Panc1 (cell line): ENCODE data around the gene SYNM. TPM values are rescaled to one million over a fixed set of nuclear protein-coding genes. Genes with fewer than 3 reads are reported as not detected.

Source experiments
- ATAC-seq: fragments of 200-7000 bp; cut with Tn5 transposase; 2 replicates; pipeline ENCODE4 v1.9.1; 2020; ENCODE audit warnings: mild to moderate bottlenecking, moderate library complexity
- BruUV-seq: library from RNA; stranded (reverse); fragments of 400-500 nt; replicated peaks from 2 replicates; lab custom pipeline; 2021; lab: Mats Ljungman, UMichigan
- CTCF ChIA-PET: fragments of 300-600 bp; sonication (Branson Sonifier 250); formaldehyde crosslinking; loops from one replicate; lab custom pipeline; 2022; ENCODE audit warnings: antibody characterized with exemption; lab: Charles Lee
- POLR2A ChIA-PET: fragments of 300-600 bp; sonication (Branson Sonifier 250); formaldehyde crosslinking; loops from one replicate; lab custom pipeline; 2022; ENCODE audit warnings: antibody characterized with exemption; lab: Charles Lee
- DNase-seq: peaks from one replicate; pipeline ENCODE4 v3.0.0-alpha.2; 2010; ENCODE audit warnings: low read depth, low spot score
- H3K27ac ChIP-seq: 2 replicates; pipeline ENCODE4 v1.5.1; 2011; ENCODE audit warnings: mild to moderate bottlenecking, low read length, inconsistent platforms
- H3K27me3 ChIP-seq: fragments of 200-500 bp; sonication (Bioruptor generic); 2 replicates; pipeline ENCODE4 v1.6.0; 2014; ENCODE audit warnings: low read length, inconsistent platforms; ENCODE audit not compliant: control insufficient read depth, insufficient read depth
- H3K36me3 ChIP-seq: fragments of 200-500 bp; sonication (Bioruptor generic); 2 replicates; pipeline ENCODE4 v1.5.1; 2014; ENCODE audit warnings: inconsistent platforms, mild to moderate bottlenecking, low read length, moderate library complexity; ENCODE audit not compliant: control insufficient read depth, insufficient read depth
- H3K4me1 ChIP-seq: 2 replicates; pipeline ENCODE4 v1.5.1; 2011; ENCODE audit warnings: inconsistent platforms, mild to moderate bottlenecking, low read length, moderate library complexity; ENCODE audit not compliant: control insufficient read depth, insufficient read depth
- H3K4me3 ChIP-seq, 2 experiments: 2 replicates each; pipeline ENCODE4 v1.5.1; 2011 to 2012; ENCODE audit warnings: low read depth in 2 of 2, low read length in 2 of 2, mild to moderate bottlenecking in 2 of 2, inconsistent platforms in 1 of 2, moderate library complexity in 1 of 2
- H3K9me3 ChIP-seq: fragments of 200-500 bp; sonication (Bioruptor generic); 2 replicates; pipeline ENCODE4 v1.5.1; 2014; ENCODE audit warnings: low read depth, mild to moderate bottlenecking, inconsistent platforms, low read length, moderate library complexity; ENCODE audit not compliant: control insufficient read depth, insufficient read depth
- POLR2AphosphoS5 ChIP-seq: IDR thresholded peaks from 2 replicates; pipeline ENCODE4 v1.6.1; 2012; ENCODE audit warnings: mild to moderate bottlenecking, low read depth, low read length, moderate library complexity
- SIN3A ChIP-seq: IDR thresholded peaks from 2 replicates; pipeline ENCODE4 v1.6.1; 2012; ENCODE audit warnings: low read depth, mild to moderate bottlenecking, low read length, moderate library complexity, borderline replicate concordance; ENCODE audit not compliant: insufficient read depth
- TCF7L2 ChIP-seq: IDR thresholded peaks from 2 replicates; pipeline ENCODE4 v1.6.1; 2011; ENCODE audit warnings: mild to moderate bottlenecking, low read depth, low read length, inconsistent platforms
- in situ Hi-C: cut with HindIII; loops from 2 replicates; pipeline ENCODE4 v1.10.0; 2016; ENCODE audit warnings: low sequenced_read_pairs, low pct_unique_long_range_greater_than_20kb
- intact Hi-C: fragments of 100-400 bp; cut with micrococcal nuclease; formaldehyde crosslinking; loops from one replicate; pipeline ENCODE4 v1.10.0; 2022; ENCODE audit not compliant: unreplicated experiment
- total RNA-seq: library from RNA; stranded (reverse); gene quantifications from one replicate; pipeline ENCODE4 v1.2.1, GENCODE V29; 2021; ENCODE audit not compliant: unreplicated experiment
- TF ChIP-seq, protein P1 (sequence below), 2 experiments: IDR thresholded peaks; 2 replicates each; pipeline ENCODE4 v1.6.1; 2011 to 2012; ENCODE audit warnings: low read depth in 2 of 2, control low read depth in 1 of 2, low read length in 1 of 2, mild to moderate bottlenecking in 1 of 2, moderate library complexity in 1 of 2; ENCODE audit not compliant: insufficient read depth in 1 of 2
- TF ChIP-seq, protein P2 (sequence below): fragments of 450-650 bp; IDR thresholded peaks from 2 replicates; pipeline ENCODE4 v1.5.1; 2017; ENCODE audit warnings: mild to moderate bottlenecking

The SYNM gene
- total RNA-seq, 1 experiment from 2014 or later, result 38.9 TPM

DNA sequence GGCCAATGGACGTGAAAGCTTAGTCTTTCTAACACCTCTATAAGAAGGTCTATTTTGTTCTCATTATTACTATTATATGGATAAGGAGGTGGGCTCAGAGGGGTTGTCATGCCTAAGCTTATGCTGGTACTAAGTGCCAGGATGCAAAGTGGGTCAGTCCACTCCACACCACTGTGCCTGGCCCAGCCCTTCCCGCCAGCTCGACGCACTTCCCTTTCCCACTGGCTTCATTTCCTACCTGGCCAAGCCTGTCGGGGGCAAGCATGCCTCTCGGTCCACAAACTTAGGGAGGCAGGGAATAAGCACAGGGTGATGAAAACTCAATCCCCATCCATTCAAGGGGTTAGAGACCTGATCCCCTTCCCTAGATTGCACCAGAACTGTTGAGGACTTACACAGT is 5.9 kb upstream of the SYNM start:
- CTCF ChIA-PET, result interaction anchor here (0.8 kb wide), 1 partner anchor 115 kb away, joined by 3 read pairs; no protein-coding TSS in a partner anchor
- Histone ChIP-seq H3K27ac (no peak overlapping the region), H3K4me1 (no peaks in the 10 kb centered on the region), H3K36me3 (no peaks in the 10 kb centered on the region), H3K9me3 (no peaks in the 10 kb centered on the region), H3K27me3 (no peaks in the 10 kb centered on the region), H3K4me3 (no peak overlapping the region)
- ATAC-seq (no peak), DNase-seq (no peak)
- BruUV-seq, result no TSS peak
- in situ Hi-C loops (no loop called here), intact Hi-C loops (no loop called here)
- POLR2A ChIA-PET, result interaction anchor here (0.7 kb wide), 1 partner anchor 660 kb away, joined by 5 read pairs; no protein-coding TSS in a partner anchor
- TF ChIP-seq POLR2AphosphoS5 (no peak), TCF7L2 (no peak), SIN3A (no peak)

DNA sequence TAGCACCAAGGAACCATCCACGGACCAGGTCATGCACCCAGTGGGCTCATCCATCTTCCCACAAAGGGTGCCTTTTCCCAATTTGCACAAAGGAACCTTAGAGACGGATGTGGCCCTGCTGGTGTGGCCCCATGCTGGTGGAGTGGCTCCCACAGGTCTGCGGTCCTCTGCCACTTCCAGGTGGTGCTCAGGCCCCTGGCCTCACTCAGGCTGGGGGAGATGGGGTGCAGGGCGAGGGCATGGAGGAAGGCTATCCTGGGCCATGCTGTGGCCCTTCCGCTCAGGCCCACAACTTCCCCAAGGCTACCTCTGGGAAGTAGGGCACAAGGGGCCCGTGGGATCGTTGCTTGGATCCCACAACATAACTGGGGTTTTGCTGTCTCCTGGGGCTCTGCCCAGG is 5.2 kb upstream of the SYNM start:
- TF ChIP-seq, protein P1, sequence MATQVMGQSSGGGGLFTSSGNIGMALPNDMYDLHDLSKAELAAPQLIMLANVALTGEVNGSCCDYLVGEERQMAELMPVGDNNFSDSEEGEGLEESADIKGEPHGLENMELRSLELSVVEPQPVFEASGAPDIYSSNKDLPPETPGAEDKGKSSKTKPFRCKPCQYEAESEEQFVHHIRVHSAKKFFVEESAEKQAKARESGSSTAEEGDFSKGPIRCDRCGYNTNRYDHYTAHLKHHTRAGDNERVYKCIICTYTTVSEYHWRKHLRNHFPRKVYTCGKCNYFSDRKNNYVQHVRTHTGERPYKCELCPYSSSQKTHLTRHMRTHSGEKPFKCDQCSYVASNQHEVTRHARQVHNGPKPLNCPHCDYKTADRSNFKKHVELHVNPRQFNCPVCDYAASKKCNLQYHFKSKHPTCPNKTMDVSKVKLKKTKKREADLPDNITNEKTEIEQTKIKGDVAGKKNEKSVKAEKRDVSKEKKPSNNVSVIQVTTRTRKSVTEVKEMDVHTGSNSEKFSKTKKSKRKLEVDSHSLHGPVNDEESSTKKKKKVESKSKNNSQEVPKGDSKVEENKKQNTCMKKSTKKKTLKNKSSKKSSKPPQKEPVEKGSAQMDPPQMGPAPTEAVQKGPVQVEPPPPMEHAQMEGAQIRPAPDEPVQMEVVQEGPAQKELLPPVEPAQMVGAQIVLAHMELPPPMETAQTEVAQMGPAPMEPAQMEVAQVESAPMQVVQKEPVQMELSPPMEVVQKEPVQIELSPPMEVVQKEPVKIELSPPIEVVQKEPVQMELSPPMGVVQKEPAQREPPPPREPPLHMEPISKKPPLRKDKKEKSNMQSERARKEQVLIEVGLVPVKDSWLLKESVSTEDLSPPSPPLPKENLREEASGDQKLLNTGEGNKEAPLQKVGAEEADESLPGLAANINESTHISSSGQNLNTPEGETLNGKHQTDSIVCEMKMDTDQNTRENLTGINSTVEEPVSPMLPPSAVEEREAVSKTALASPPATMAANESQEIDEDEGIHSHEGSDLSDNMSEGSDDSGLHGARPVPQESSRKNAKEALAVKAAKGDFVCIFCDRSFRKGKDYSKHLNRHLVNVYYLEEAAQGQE (IDR thresholded peaks at IDR 0.05; ENCODE audit: insufficient read depth in 1 of 2, low read depth in 2 of 2, low read length in 1 of 2), result no peak
- TF ChIP-seq TCF7L2 (no peak), SIN3A (no peak), POLR2AphosphoS5 (no peak)
- TF ChIP-seq, protein P2, sequence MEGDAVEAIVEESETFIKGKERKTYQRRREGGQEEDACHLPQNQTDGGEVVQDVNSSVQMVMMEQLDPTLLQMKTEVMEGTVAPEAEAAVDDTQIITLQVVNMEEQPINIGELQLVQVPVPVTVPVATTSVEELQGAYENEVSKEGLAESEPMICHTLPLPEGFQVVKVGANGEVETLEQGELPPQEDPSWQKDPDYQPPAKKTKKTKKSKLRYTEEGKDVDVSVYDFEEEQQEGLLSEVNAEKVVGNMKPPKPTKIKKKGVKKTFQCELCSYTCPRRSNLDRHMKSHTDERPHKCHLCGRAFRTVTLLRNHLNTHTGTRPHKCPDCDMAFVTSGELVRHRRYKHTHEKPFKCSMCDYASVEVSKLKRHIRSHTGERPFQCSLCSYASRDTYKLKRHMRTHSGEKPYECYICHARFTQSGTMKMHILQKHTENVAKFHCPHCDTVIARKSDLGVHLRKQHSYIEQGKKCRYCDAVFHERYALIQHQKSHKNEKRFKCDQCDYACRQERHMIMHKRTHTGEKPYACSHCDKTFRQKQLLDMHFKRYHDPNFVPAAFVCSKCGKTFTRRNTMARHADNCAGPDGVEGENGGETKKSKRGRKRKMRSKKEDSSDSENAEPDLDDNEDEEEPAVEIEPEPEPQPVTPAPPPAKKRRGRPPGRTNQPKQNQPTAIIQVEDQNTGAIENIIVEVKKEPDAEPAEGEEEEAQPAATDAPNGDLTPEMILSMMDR, result no peak
- intact Hi-C loops, result loop anchor here (2.0 kb wide), 1 partner anchor 113 kb away; no protein-coding TSS in a partner anchor
- DNase-seq (no peak), ATAC-seq (no peak)
- H3K9me3 ChIP-seq, result no peaks in the 10 kb centered on the region
- ChIA-PET POLR2A (no interaction called here), CTCF (interaction anchor here (1.3 kb wide), 1 partner anchor 10 kb away, joined by 8 read pairs; no protein-coding TSS in a partner anchor)
- H3K36me3 ChIP-seq, result no peaks in the 10 kb centered on the region
- no peaks in the 10 kb centered on the region for H3K27me3 ChIP-seq
- in situ Hi-C loops, result no loop called here
- no peak overlapping the region for H3K27ac ChIP-seq
- no peaks in the 10 kb centered on the region for H3K4me1 ChIP-seq
- H3K4me3 ChIP-seq, result no peak overlapping the region
- no TSS peak for BruUV-seq
